ENCODE data around the gene MRPL46. TPM values are rescaled to one million over a fixed set of nuclear protein-coding genes. Genes with fewer than 3 reads are reported as not detected.

Gene MRPL46
- total RNA-seq, 1 experiment from 2014 or later: 30.5 TPM

DNA sequence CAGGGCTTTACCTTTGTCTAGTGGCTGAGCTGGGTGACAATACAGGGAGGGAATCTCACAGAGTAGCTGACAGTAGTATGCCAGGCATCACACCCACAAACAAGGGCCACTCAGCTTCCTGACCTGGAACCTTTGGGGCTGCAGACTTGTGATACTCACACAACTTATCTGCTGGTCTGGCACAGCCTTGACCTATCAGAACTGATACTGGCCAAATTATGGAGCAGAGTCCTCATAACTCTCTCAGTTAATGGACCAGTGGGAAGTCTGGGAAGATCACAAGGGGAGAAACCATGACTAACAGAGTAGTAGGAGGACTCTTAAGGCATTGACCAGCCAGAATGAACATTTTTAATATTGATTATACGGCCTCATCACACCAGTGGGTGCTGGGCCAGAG lies 19.4 kb downstream of the MRPL46 start:
- Histone ChIP-seq H2AFZ (ENCODE audit: low read depth, low read length, poor library complexity, severe bottlenecking) (no peak overlapping the region), H3K27ac (ENCODE audit: low read depth, low read length) (no peak overlapping the region), H4K20me1 (ENCODE audit: insufficient read depth) (no peaks in the 10 kb centered on the region), H3K36me3 (ENCODE audit: control insufficient read depth in 1 of 2, insufficient read depth in 2 of 2, low read length in 2 of 2) (no peaks in the 10 kb centered on the region), H3K4me3 (replicated peaks in 1 of 2; ENCODE audit: low read depth in 1 of 2, low read length in 2 of 2) (no peak overlapping the region), H3K4me1 (ENCODE audit: control insufficient read depth in 1 of 2, insufficient read depth in 2 of 2, low read length in 2 of 2) (peaks cover 0 to 2% of the 10 kb centered on the region in 2 experiments; a peak in 1 of 4 replicates), H3K9ac (ENCODE audit: low read length) (no peak overlapping the region), H3K9me2 (ENCODE audit: insufficient read depth) (no peaks in the 10 kb centered on the region), H3K79me2 (ENCODE audit: insufficient read depth, low read length) (no peaks in the 10 kb centered on the region), H3K4me2 (ENCODE audit: low read length) (no peak overlapping the region), H3K27me3 (ENCODE audit: insufficient read depth, low read length) (peaks cover 10% of the 10 kb centered on the region; the same call in 1 of the 2 replicates), H3K9me3 (ENCODE audit: control insufficient read depth in 1 of 2, insufficient read depth in 1 of 2, low read depth in 1 of 2, low read length in 2 of 2) (peaks cover 0 to 11% of the 10 kb centered on the region in 2 experiments; a peak in 2 of 4 replicates)
- POLR2A ChIA-PET: no interaction called here
- RAD21 ChIA-PET (ENCODE audit: low non-redundant PET in 1 of 2, low total read pairs in 2 of 2, uncharacterized antibody in 2 of 2, unreplicated experiment in 2 of 2): no interaction called here
- CTCF ChIA-PET: interaction anchor here (1.0 to 1.5 kb wide), 2 partner anchors 116 to 203 kb away, joined by 3 to 5 read pairs; no protein-coding TSS in a partner anchor
- intact Hi-C loops (cut with micrococcal nuclease): no loop called here
- TF ChIP-seq POLR2A (IDR thresholded peaks at IDR 0.05; ENCODE audit: borderline replicate concordance, extremely low read depth, insufficient read depth, insufficient read length): no peak
- no peak for TF ChIP-seq EGR1 (IDR thresholded peaks at IDR 0.05; ENCODE audit: low read depth)
- TF ChIP-seq ZFX (IDR thresholded peaks at IDR 0.05): no peak
- no peak for TF ChIP-seq REST (IDR thresholded peaks at IDR 0.05; ENCODE audit: low read depth)
- no peak for TF ChIP-seq CTCF (IDR thresholded peaks at IDR 0.05 in 2 of 3, conservative IDR thresholded peaks at IDR 0.05 in 1 of 3; ENCODE audit: borderline replicate concordance in 1 of 3, insufficient read depth in 1 of 3, low read depth in 2 of 3, low read length in 2 of 3)
- TF ChIP-seq YY1 (IDR thresholded peaks at IDR 0.05; ENCODE audit: extremely low read depth, insufficient replicate concordance, low read depth, low read length): no peak
- TF ChIP-seq ZNF274 (IDR thresholded peaks at IDR 0.05; ENCODE audit: low read depth, low read length): no peak
- TF ChIP-seq SRF (IDR thresholded peaks at IDR 0.05; ENCODE audit: low read depth): no peak
- no peak for TF ChIP-seq SP1 (IDR thresholded peaks at IDR 0.05; ENCODE audit: low read depth)
- BruUV-seq (replicated peaks): no TSS peak
- ATAC-seq (no peak), DNase-seq (ENCODE audit: low read depth, low spot score) (no peak)

All from HCT116 (cell line).